Activated T-helper 17 cell treated with anti-CD3 and anti-CD28 coated beads, Interleukin-2, amount 50 U/mL, for 72 hours (primary cell): ENCODE results near the gene TWF2. TPM values are rescaled to one million over a fixed set of nuclear protein-coding genes. Genes with fewer than 3 reads are reported as not detected.

ENCODE experiments used
- ATAC-seq: fragments of 150-1000 bp; cut with Tn5 transposase; replicated peaks from 2 replicates; pipeline ENCODE4 v1.10.0; 2021; ENCODE audit warnings: mild to moderate bottlenecking, moderate library complexity
- H3K27ac Mint-ChIP-seq: one replicate; pipeline ENCODE4 v1.8.0; 2022; ENCODE audit warnings: mixed read lengths
- H3K27me3 Mint-ChIP-seq: one replicate; pipeline ENCODE4 v1.8.0; 2022; ENCODE audit warnings: mixed read lengths
- H3K36me3 Mint-ChIP-seq: one replicate; pipeline ENCODE4 v1.8.0; 2022; ENCODE audit warnings: low read depth, mild to moderate bottlenecking, mixed read lengths
- H3K4me1 Mint-ChIP-seq: one replicate; pipeline ENCODE4 v1.8.0; 2022; ENCODE audit warnings: mixed read lengths
- H3K4me3 Mint-ChIP-seq: one replicate; pipeline ENCODE4 v1.8.0; 2022; ENCODE audit warnings: mild to moderate bottlenecking, mixed read lengths
- H3K9me3 Mint-ChIP-seq: one replicate; pipeline ENCODE4 v1.8.0; 2022; ENCODE audit warnings: mixed read lengths
- total RNA-seq, 2 donors: library from RNA; stranded (reverse); gene quantifications; one replicate each; pipeline ENCODE4 v1.2.3, GENCODE V29; 2022

The TWF2 gene
- total RNA-seq, 2 donors from 2014 or later: 89.9 to 159 TPM

GRCh38 chr3:52248816-52249547 lies 10.0 kb upstream of the TWF2 start:
- Mint-ChIP-seq H3K4me1 (peaks cover 51% of the 10 kb centered on the region), H3K27me3 (no peaks in the 10 kb centered on the region), H3K9me3 (no peaks in the 10 kb centered on the region), H3K27ac (peak overlapping the region; percentile 92), H3K36me3 (peaks cover 95% of the 10 kb centered on the region), H3K4me3 (peak overlapping the region; percentile 97)
- ATAC-seq: no peak

- H3K27me3 Mint-ChIP-seq: no peaks in the 10 kb centered on the region
- no peaks in the 10 kb centered on the region for H3K9me3 Mint-ChIP-seq
- H3K27ac Mint-ChIP-seq: peak overlapping the region; percentile 92
- peaks cover 50% of the 10 kb centered on the region for H3K4me1 Mint-ChIP-seq
- peak overlapping the region; percentile 97 for H3K4me3 Mint-ChIP-seq
- no peak for ATAC-seq
- H3K36me3 Mint-ChIP-seq: peaks cover 88% of the 10 kb centered on the region
Measured at GRCh38 chr3:52248165-52248541, 9.2 kb upstream of the TWF2 start.

- ATAC-seq: no peak
- peaks cover 83% of the 10 kb centered on the region for H3K36me3 Mint-ChIP-seq
- H3K27ac Mint-ChIP-seq: peak overlapping the region; percentile 92
- H3K4me3 Mint-ChIP-seq: peak overlapping the region; percentile 97
- no peaks in the 10 kb centered on the region for H3K27me3 Mint-ChIP-seq
- no peaks in the 10 kb centered on the region for H3K9me3 Mint-ChIP-seq
- H3K4me1 Mint-ChIP-seq: peaks cover 44% of the 10 kb centered on the region
Measured at GRCh38 chr3:52247409-52248164, 8.6 kb upstream of the TWF2 start.

GRCh38 chr3:52246728-52247408 lies 7.9 kb upstream of the TWF2 start:
- Mint-ChIP-seq H3K4me1 (peaks cover 46% of the 10 kb centered on the region), H3K27me3 (no peaks in the 10 kb centered on the region), H3K4me3 (peak overlapping the region; percentile 97), H3K9me3 (no peaks in the 10 kb centered on the region), H3K36me3 (peaks cover 78% of the 10 kb centered on the region), H3K27ac (peak overlapping the region; percentile 92)
- ATAC-seq: peak; percentile 10

GRCh38 chr3:52246264-52246620 lies 7.3 kb upstream of the TWF2 start:
- Mint-ChIP-seq H3K27me3 (no peaks in the 10 kb centered on the region), H3K4me3 (peak overlapping the region; percentile 97), H3K4me1 (peaks cover 49% of the 10 kb centered on the region), H3K27ac (peak overlapping the region; percentile 92), H3K9me3 (no peaks in the 10 kb centered on the region), H3K36me3 (peaks cover 76% of the 10 kb centered on the region)
- ATAC-seq: peak; percentile 10

GRCh38 chr3:52245322-52246263 lies 6.6 kb upstream of the TWF2 start, which contains the start of gene PPM1M:
PPM1M (plus strand) TSS chr3:52245759; CDS start chr3:52245825, 66 bp downstream.
- Mint-ChIP-seq H3K4me3 (peak within 1 kb of the TSS; percentile 97), H3K9me3 (no peaks in the 10 kb centered on the region), H3K36me3 (peaks cover 75% of the 10 kb centered on the region), H3K27ac (peak within 1 kb of the TSS; percentile 97), H3K4me1 (peaks cover 54% of the 10 kb centered on the region), H3K27me3 (no peaks in the 10 kb centered on the region)
- peak; percentile 32 for ATAC-seq

- Mint-ChIP-seq H3K27me3 (no peaks in the 10 kb centered on the region), H3K4me1 (peaks cover 52% of the 10 kb centered on the region), H3K4me3 (peak overlapping the region; percentile 97), H3K36me3 (peaks cover 74% of the 10 kb centered on the region), H3K27ac (peak overlapping the region; percentile 97), H3K9me3 (no peaks in the 10 kb centered on the region)
- peak; percentile 58 for ATAC-seq
Measured at GRCh38 chr3:52243791-52244628, 5.1 kb upstream of the TWF2 start.

GRCh38 chr3:52242039-52242438 lies 3.1 kb upstream of the TWF2 start:
- no peaks in the 10 kb centered on the region for H3K27me3 Mint-ChIP-seq
- no peaks in the 10 kb centered on the region for H3K9me3 Mint-ChIP-seq
- peak overlapping the region; percentile 96 for H3K4me3 Mint-ChIP-seq
- H3K36me3 Mint-ChIP-seq: peaks cover 64% of the 10 kb centered on the region
- H3K4me1 Mint-ChIP-seq: peaks cover 37% of the 10 kb centered on the region
- H3K27ac Mint-ChIP-seq: peak overlapping the region; percentile 58
- ATAC-seq: no peak

GRCh38 chr3:52240886-52241370 lies 2.0 kb upstream of the TWF2 start:
- peak; percentile 5 for ATAC-seq
- H3K27ac Mint-ChIP-seq: peak overlapping the region; percentile 90
- H3K36me3 Mint-ChIP-seq: peaks cover 60% of the 10 kb centered on the region
- peaks cover 34% of the 10 kb centered on the region for H3K4me1 Mint-ChIP-seq
- H3K9me3 Mint-ChIP-seq: no peaks in the 10 kb centered on the region
- no peaks in the 10 kb centered on the region for H3K27me3 Mint-ChIP-seq
- peak overlapping the region; percentile 96 for H3K4me3 Mint-ChIP-seq

- peaks cover 65% of the 10 kb centered on the region for H3K36me3 Mint-ChIP-seq
Measured at GRCh38 chr3:52240059-52240885, 1.3 kb upstream of the TWF2 start.

GRCh38 chr3:52238193-52238760 lies 681 bp downstream of the TWF2 start:
- Mint-ChIP-seq H3K9me3 (no peaks in the 10 kb centered on the region), H3K4me3 (peak overlapping the region; percentile 96), H3K4me1 (peaks cover 25% of the 10 kb centered on the region), H3K27ac (peak overlapping the region; percentile 90), H3K36me3 (peaks cover 70% of the 10 kb centered on the region), H3K27me3 (no peaks in the 10 kb centered on the region)
- ATAC-seq: no peak

More at GRCh38 chr3:52240059-52240885, 1.3 kb upstream of the TWF2 start:
- Mint-ChIP-seq H3K27me3 (no peaks in the 10 kb centered on the region), H3K9me3 (no peaks in the 10 kb centered on the region), H3K4me1 (peaks cover 34% of the 10 kb centered on the region), H3K4me3 (peak overlapping the region; percentile 96), H3K27ac (peak overlapping the region; percentile 90)
- peak; percentile 54 for ATAC-seq

GRCh38 chr3:52237657-52238172 lies 1.2 kb downstream of the TWF2 start:
- Mint-ChIP-seq H3K27me3 (no peaks in the 10 kb centered on the region), H3K27ac (peak overlapping the region; percentile 90), H3K36me3 (peaks cover 74% of the 10 kb centered on the region), H3K4me1 (peaks cover 23% of the 10 kb centered on the region), H3K4me3 (peak overlapping the region; percentile 96), H3K9me3 (no peaks in the 10 kb centered on the region)
- ATAC-seq: no peak
